Muscle layer of colon (tissue), 2 donors: ENCODE data around the gene C16orf95.
"Not testable (repeated sequence)": the region's sequence is repeated elsewhere in the genome, so short reads cannot be mapped to it uniquely, and the experiment has no call there.

Experiments used
- H3K27ac ChIP-seq: one replicate; pipeline ENCODE4 v1.7.0; 2013; ENCODE audit warnings: low read depth, mild to moderate bottlenecking, low read length, moderate library complexity
- H3K27me3 ChIP-seq, 2 donors: one replicate each; pipeline ENCODE4 v1.7.0; 2013; ENCODE audit warnings: low read length in 2 of 2, mild to moderate bottlenecking in 2 of 2; ENCODE audit not compliant: insufficient read depth in 2 of 2, control insufficient read depth in 1 of 2
- H3K36me3 ChIP-seq: one replicate; pipeline ENCODE4 v1.7.0; 2013; ENCODE audit warnings: mild to moderate bottlenecking, low read length; ENCODE audit not compliant: insufficient read depth
- H3K4me1 ChIP-seq: one replicate; pipeline ENCODE4 v1.7.0; 2013; ENCODE audit warnings: mild to moderate bottlenecking, low read length; ENCODE audit not compliant: insufficient read depth
- H3K4me3 ChIP-seq, 2 donors: one replicate each; pipeline ENCODE4 v1.7.0; 2013; ENCODE audit warnings: low read length in 2 of 2, low read depth in 1 of 2, mild to moderate bottlenecking in 1 of 2, moderate library complexity in 1 of 2
- H3K9ac ChIP-seq: one replicate; pipeline ENCODE4 v1.7.0; 2013; ENCODE audit warnings: low read length
- H3K9me3 ChIP-seq: one replicate; pipeline ENCODE4 v1.7.0; 2013; ENCODE audit warnings: mild to moderate bottlenecking, low read length
- donor health status: abdominal sarcoma.
- donor health status: Adenocarcinoma of cecum.

The C16orf95 gene

DNA sequence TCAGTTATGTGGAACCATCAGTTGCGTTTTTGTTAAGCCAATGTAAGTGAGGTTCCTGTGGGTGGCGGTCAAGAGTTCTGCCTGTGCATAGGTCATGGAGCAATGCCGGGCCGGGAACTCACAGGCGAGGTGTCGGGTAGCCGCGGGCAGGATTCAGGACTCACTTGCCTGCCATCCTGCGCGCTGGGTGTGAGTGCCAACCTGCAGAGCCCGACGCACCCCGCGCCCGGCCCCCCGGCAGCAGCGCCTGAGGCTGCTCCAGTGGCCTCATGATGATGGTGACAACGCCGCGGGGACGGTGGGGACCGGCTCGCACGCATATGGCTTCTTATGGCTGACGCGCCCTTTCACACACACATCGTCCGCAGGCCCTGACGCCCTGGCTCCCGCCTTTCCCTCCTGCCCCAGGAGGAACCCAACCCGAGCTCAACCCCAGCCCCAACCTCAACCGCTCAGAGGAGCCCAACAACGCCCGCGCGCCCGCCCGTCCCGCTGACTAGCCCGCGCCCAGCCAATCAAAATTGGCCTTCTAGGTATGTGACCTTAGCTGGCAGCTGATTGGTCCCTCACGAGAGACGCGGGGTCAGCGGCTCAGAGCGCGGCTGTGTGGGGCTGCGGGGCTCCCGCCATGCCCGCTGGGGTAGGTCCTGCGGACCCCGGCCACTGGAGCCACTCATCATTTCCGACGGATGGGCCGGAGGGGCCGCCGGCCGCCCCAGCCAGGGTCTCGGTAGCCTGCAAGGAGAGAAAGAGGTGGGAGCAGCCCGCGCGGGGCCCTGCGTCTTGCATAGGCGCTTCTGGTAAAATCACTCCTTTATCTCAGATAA lies at the start of gene C16orf95:
Gene C16orf95 (minus strand): TSS at position 470 of the 827 bp plus-strand sequence. CDS start 150 bp downstream, at position 320.
- peak within 1 kb of the TSS; percentile 94 for H3K27ac ChIP-seq
- H3K4me1 ChIP-seq: peaks cover 8% of the 10 kb centered on the region
- no peaks in the 10 kb centered on the region for H3K27me3 ChIP-seq
- peak within 1 kb of the TSS; percentile 73 to 76 for H3K4me3 ChIP-seq
- H3K36me3 ChIP-seq: no peaks in the 10 kb centered on the region
- H3K9me3 ChIP-seq: no peaks in the 10 kb centered on the region
- H3K9ac ChIP-seq: peak within 1 kb of the TSS; percentile 25

DNA sequence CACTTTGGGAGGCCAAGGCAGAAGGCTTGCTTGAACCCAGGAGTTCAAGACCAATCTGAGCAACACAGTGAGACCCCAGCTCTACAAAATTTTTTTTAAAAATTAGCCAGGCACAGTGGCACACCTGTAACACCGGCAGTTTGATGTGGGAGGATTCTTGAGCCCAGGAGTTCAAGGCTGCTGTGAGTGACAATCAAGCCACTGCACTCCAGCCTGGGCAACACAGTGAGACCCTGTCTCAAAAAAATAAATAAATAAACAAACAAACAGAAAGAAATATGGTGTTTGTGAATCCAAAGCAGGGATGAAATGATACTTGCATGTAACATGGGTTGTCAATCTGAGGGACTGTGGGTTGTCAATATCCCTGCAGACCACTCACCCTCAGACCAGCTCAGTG lies 49.7 kb upstream of the C16orf95 start:
- Histone ChIP-seq H3K4me1 (peaks cover 45% of the 10 kb centered on the region), H3K4me3 (no peak overlapping the region), H3K27ac (no peak overlapping the region), H3K9me3 (no peaks in the 10 kb centered on the region), H3K27me3 (no peaks in the 10 kb centered on the region), H3K9ac (no peak overlapping the region), H3K36me3 (peaks cover 4% of the 10 kb centered on the region)

DNA sequence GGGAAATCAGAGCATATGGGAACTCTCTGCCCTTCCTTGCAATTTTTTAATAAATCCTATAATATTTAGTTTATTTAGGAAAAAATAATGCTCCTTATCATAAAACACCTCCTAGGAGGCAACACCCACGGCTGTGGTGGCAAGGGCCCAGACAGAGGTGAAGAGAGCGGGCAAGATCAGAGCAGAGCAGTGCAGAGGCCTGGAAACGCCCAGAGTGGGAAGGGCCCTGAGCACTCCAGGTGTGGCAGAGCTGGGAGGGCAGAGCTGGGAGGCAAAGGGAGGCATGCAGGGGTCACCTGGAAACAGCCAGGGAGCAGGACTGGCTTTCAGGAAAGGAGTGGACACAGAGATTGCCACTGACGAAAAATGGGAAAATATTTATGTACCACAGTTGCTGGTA lies 49.1 kb upstream of the C16orf95 start:
- H3K4me3 ChIP-seq: no peak overlapping the region
- H3K9ac ChIP-seq: no peak overlapping the region
- H3K27me3 ChIP-seq: no peaks in the 10 kb centered on the region
- H3K9me3 ChIP-seq: no peaks in the 10 kb centered on the region
- H3K36me3 ChIP-seq: peaks cover 9% of the 10 kb centered on the region
- no peak overlapping the region for H3K27ac ChIP-seq
- H3K4me1 ChIP-seq: peaks cover 40% of the 10 kb centered on the region

GRCh38 chr16:87365021-87365713 lies 48.0 kb upstream of the C16orf95 start:
- peak overlapping the region; percentile 12 for H3K27ac ChIP-seq
- no peak overlapping the region for H3K4me3 ChIP-seq
- H3K36me3 ChIP-seq: peaks cover 19% of the 10 kb centered on the region
- peaks cover 28% of the 10 kb centered on the region for H3K4me1 ChIP-seq
- no peaks in the 10 kb centered on the region for H3K27me3 ChIP-seq
- H3K9ac ChIP-seq: no peak overlapping the region
- H3K9me3 ChIP-seq: no peaks in the 10 kb centered on the region

DNA sequence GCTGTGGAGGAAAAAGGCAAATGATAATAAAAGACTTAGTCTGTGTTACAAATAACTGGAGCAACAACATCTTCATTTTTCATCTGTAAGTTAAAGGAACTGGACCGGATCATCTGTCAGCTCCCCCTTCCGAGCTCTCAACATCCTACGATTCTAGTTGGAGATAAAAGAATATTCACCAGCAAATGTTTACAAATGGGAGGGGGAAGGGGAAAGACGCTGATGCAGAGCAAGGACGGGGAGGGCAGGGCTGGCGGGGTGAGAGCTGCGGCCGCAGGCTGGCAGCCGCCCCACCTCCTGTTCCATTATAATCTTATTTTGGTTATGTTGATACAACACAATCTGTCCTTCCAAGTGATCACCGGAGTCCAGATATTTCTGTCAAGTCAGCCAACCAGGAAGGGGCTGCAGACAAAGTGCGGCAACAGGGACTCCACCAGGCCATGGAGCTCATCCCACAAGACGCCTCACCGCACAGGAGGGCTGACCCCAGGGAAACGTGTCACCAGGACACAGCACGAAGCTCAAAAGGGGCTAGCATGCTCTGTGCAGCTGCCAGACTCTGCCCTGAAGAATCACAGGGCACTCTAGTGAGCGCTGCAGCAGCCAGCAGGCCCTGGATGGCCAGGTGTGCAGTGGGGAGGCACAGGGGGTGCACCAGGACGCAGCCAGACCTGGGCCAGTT lies 46.7 kb upstream of the C16orf95 start:
- peak overlapping the region; percentile 10 for H3K9ac ChIP-seq
- peaks cover 25% of the 10 kb centered on the region for H3K4me1 ChIP-seq
- no peaks in the 10 kb centered on the region for H3K9me3 ChIP-seq
- H3K27me3 ChIP-seq: no peaks in the 10 kb centered on the region
- peak overlapping the region in 1 of 2 donors; percentile 43 for H3K4me3 ChIP-seq
- H3K36me3 ChIP-seq: peaks cover 31% of the 10 kb centered on the region
- H3K27ac ChIP-seq: peak overlapping the region; percentile 87

- H3K4me1 ChIP-seq: peaks cover 19% of the 10 kb centered on the region
- peaks cover 41% of the 10 kb centered on the region for H3K36me3 ChIP-seq
- peak overlapping the region; percentile 87 for H3K27ac ChIP-seq
- not testable (repeated sequence) for H3K4me3 ChIP-seq, H3K9ac ChIP-seq, H3K9me3 ChIP-seq, H3K27me3 ChIP-seq
Measured at GRCh38 chr16:87362828-87363559, 45.8 kb upstream of the C16orf95 start.

GRCh38 chr16:87361916-87362619 lies 44.9 kb upstream of the C16orf95 start:
- Histone ChIP-seq H3K27me3 (no peaks in the 10 kb centered on the region), H3K9me3 (no peaks in the 10 kb centered on the region), H3K36me3 (peaks cover 46% of the 10 kb centered on the region), H3K4me3 (no peak overlapping the region), H3K9ac (no peak overlapping the region), H3K27ac (no peak overlapping the region), H3K4me1 (peaks cover 13% of the 10 kb centered on the region)

- Histone ChIP-seq H3K27ac (no peak overlapping the region), H3K9me3 (no peaks in the 10 kb centered on the region), H3K36me3 (peaks cover 52% of the 10 kb centered on the region), H3K4me1 (peaks cover 13% of the 10 kb centered on the region), H3K27me3 (no peaks in the 10 kb centered on the region), H3K9ac (no peak overlapping the region), H3K4me3 (no peak overlapping the region)
Measured at GRCh38 chr16:87360862-87361610, 43.8 kb upstream of the C16orf95 start.

GRCh38 chr16:87359121-87359520 lies 41.9 kb upstream of the C16orf95 start:
- Histone ChIP-seq H3K9me3 (no peaks in the 10 kb centered on the region), H3K4me1 (peaks cover 6% of the 10 kb centered on the region), H3K36me3 (peaks cover 55% of the 10 kb centered on the region)

DNA sequence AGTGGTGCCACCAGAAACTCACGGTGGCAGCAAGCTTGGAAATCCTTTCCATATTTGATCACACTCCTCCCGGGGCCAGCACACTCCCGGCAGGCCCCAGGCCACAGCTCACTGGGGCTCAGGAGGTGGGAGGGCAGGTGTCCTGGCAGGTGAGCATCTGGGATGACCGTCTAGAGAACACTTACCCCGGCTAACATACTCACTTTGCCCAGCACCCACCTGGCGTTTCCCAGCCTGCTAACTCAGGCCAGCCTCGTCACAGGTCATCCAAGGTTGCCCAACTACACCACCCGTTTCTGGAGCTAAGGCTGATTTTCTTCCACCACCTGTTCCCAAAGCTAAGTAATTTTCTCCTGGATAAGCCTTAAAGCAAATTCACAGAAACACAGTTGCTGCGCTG lies 41.5 kb upstream of the C16orf95 start:
- Histone ChIP-seq H3K4me1 (peaks cover 4% of the 10 kb centered on the region), H3K9ac (no peak overlapping the region), H3K9me3 (no peaks in the 10 kb centered on the region), H3K27ac (no peak overlapping the region), H3K27me3 (no peaks in the 10 kb centered on the region), H3K4me3 (no peak overlapping the region), H3K36me3 (peaks cover 55% of the 10 kb centered on the region)

More at GRCh38 chr16:87359121-87359520, 41.9 kb upstream of the C16orf95 start:
- Histone ChIP-seq H3K27me3 (no peaks in the 10 kb centered on the region), H3K9ac (no peak overlapping the region), H3K4me3 (no peak overlapping the region), H3K27ac (no peak overlapping the region)
